ENCODE results near the gene C21orf58. TPM values are rescaled to one million over a fixed set of nuclear protein-coding genes. Genes with fewer than 3 reads are reported as not detected.

The C21orf58 gene
- polyA plus RNA-seq, 1 of the 3 experiments (the other 2 are of a cell fraction) = 9.7 TPM

DNA sequence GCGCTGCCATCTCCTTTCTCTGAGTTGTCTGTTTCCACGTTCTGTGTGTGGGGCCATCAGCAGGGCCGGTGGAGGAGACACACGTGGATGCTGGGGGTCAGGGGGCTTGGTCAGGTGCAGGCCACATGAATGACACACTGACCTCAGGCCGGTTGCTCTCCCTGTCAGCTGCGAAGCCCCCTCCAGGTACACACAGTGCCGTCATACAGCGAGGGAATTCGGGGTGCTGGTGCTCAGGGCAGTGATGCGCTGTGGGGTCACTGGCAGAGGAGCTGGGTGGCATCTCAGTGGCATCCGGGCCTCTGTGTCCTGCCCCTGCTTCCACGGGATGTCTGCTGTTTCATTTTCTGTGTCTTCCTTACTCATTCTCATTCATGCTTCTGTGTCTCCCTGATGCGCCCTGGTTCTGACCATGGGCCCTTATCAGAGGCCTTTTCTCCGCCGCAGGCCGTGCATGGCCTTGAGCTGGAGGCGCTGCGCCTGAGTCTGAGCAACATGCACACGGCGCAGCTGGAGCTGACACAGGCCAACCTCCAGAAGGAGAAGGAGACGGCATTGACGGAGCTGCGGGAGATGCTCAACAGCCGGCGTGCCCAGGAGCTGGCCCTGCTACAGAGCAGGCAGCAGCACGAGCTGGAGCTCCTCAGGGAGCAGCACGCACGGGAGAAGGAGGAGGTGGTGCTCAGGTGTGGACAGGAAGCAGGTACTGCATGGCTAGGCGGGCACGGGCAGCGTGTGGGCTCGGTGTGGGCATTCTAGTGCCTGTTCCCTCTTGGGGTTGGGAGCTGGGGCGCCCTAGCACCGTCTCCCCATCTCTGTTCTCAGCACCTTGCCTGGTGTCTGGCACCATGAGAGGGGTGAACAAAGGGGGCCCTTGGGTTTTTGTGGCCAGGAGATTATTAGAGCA lies 22.9 kb upstream of the C21orf58 start:
- Histone ChIP-seq H3K9me3 (no peaks in the 10 kb centered on the region), H2AFZ (ENCODE audit: low read depth) (no peak overlapping the region), H3K4me1 (ENCODE audit: control insufficient read depth in 1 of 2, insufficient read depth in 2 of 2, low read depth in 1 of 2, low read length in 1 of 2) (peaks cover 0 to 15% of the 10 kb centered on the region in 2 experiments; a peak in 1 of 4 replicates), H3F3A (replicated peaks; ENCODE audit: insufficient read depth) (no peaks in the 10 kb centered on the region), H4K20me1 (ENCODE audit: insufficient read depth) (no peaks in the 10 kb centered on the region), H3K36me3 (replicated peaks in 1 of 2; ENCODE audit: control insufficient read depth in 1 of 2, insufficient read depth in 2 of 2, low read length in 1 of 2) (peaks cover 26 to 39% of the 10 kb centered on the region in 2 experiments), H3K4me2 (no peak overlapping the region), H3K27ac (ENCODE audit: low read depth in 2 of 2, low read length in 1 of 2) (peak overlapping the region in 1 of 2 experiments; percentile 74; a peak in 2 of 4 replicates), H3K4me3 (ENCODE audit: low read depth in 2 of 2, low read length in 1 of 2) (no peak overlapping the region), H3K79me2 (ENCODE audit: insufficient read depth) (peaks cover 47% of the 10 kb centered on the region), H3K9ac (no peak overlapping the region), H3K9me2 (no peaks in the 10 kb centered on the region), H3K27me3 (ENCODE audit: insufficient read depth) (no peaks in the 10 kb centered on the region)
- POLR2A ChIA-PET = no interaction called here
- no peak for DNase-seq
- WGBS (ENCODE audit: low lambda C conversion rate) = 98% methylated on average over 25 of the region's 34 CpGs
- CTCF ChIA-PET = no interaction called here
- TF ChIP-seq, protein P1, sequence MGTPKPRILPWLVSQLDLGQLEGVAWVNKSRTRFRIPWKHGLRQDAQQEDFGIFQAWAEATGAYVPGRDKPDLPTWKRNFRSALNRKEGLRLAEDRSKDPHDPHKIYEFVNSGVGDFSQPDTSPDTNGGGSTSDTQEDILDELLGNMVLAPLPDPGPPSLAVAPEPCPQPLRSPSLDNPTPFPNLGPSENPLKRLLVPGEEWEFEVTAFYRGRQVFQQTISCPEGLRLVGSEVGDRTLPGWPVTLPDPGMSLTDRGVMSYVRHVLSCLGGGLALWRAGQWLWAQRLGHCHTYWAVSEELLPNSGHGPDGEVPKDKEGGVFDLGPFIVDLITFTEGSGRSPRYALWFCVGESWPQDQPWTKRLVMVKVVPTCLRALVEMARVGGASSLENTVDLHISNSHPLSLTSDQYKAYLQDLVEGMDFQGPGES (IDR thresholded peaks at IDR 0.05; ENCODE audit: low read depth, low read length) = no peak
- TF ChIP-seq ELF1 (IDR thresholded peaks at IDR 0.05) = no peak
- TF ChIP-seq MEF2A (IDR thresholded peaks at IDR 0.05; ENCODE audit: borderline replicate concordance, low read depth) = no peak
- TF ChIP-seq TAF1 (IDR thresholded peaks at IDR 0.05; ENCODE audit: borderline replicate concordance, low read depth, low read length) = no peak
- TF ChIP-seq FOXM1 (IDR thresholded peaks at IDR 0.05; ENCODE audit: low read depth) = no peak
- TF ChIP-seq GABPA (IDR thresholded peaks at IDR 0.05; ENCODE audit: low read depth) = no peak
- no peak for TF ChIP-seq NRF1 (IDR thresholded peaks at IDR 0.05; ENCODE audit: low read depth, low read length)
- no peak for TF ChIP-seq EP300 (IDR thresholded peaks at IDR 0.05; ENCODE audit: borderline replicate concordance in 1 of 2, low read depth in 1 of 2, low read length in 1 of 2)
- TF ChIP-seq, protein P2, sequence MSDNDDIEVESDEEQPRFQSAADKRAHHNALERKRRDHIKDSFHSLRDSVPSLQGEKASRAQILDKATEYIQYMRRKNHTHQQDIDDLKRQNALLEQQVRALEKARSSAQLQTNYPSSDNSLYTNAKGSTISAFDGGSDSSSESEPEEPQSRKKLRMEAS (IDR thresholded peaks at IDR 0.05; ENCODE audit: low read depth) = no peak
- no peak for TF ChIP-seq NFIC (IDR thresholded peaks at IDR 0.05; ENCODE audit: borderline replicate concordance)
- no peak for TF ChIP-seq TCF12 (IDR thresholded peaks at IDR 0.05)
- TF ChIP-seq, protein P3, sequence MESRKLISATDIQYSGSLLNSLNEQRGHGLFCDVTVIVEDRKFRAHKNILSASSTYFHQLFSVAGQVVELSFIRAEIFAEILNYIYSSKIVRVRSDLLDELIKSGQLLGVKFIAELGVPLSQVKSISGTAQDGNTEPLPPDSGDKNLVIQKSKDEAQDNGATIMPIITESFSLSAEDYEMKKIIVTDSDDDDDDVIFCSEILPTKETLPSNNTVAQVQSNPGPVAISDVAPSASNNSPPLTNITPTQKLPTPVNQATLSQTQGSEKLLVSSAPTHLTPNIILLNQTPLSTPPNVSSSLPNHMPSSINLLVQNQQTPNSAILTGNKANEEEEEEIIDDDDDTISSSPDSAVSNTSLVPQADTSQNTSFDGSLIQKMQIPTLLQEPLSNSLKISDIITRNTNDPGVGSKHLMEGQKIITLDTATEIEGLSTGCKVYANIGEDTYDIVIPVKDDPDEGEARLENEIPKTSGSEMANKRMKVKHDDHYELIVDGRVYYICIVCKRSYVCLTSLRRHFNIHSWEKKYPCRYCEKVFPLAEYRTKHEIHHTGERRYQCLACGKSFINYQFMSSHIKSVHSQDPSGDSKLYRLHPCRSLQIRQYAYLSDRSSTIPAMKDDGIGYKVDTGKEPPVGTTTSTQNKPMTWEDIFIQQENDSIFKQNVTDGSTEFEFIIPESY (IDR thresholded peaks at IDR 0.05; ENCODE audit: borderline replicate concordance, low read depth) = no peak
- TF ChIP-seq, protein P4, sequence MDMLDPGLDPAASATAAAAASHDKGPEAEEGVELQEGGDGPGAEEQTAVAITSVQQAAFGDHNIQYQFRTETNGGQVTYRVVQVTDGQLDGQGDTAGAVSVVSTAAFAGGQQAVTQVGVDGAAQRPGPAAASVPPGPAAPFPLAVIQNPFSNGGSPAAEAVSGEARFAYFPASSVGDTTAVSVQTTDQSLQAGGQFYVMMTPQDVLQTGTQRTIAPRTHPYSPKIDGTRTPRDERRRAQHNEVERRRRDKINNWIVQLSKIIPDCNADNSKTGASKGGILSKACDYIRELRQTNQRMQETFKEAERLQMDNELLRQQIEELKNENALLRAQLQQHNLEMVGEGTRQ (IDR thresholded peaks at IDR 0.05; ENCODE audit: borderline replicate concordance, low read depth, low read length) = no peak
- no peak for TF ChIP-seq SMC3 (IDR thresholded peaks at IDR 0.05; ENCODE audit: low read depth, low read length)
